H1 (cell line): ENCODE results near the gene QRICH1. TPM values are rescaled to one million over a fixed set of nuclear protein-coding genes. Genes with fewer than 3 reads are reported as not detected.

ENCODE experiments used
- EZH2 ChIP-seq: fragments of 200-600 bp; sonication (generic); IDR thresholded peaks from 2 replicates; pipeline ENCODE4 v1.7.1; 2012; ENCODE audit warnings: low read depth, mild to moderate bottlenecking, moderate library complexity, low read length, inconsistent platforms; ENCODE audit not compliant: severe bottlenecking
- polyA plus RNA-seq, 7 experiments: library from polyadenylated mRNA; depleted of rRNA in 3 of 7; stranded (reverse) in 5 of 7; unstranded in 2 of 7; fragments of >200 nt in 5 of 7; fragments of 200-250 nt in 2 of 7; gene quantifications; 1 replicate in 5 of 7; 2 replicates in 1 of 7; 4 replicates in 1 of 7; pipeline versions ENCODE4 v1.2.1 to v1.2.3, GENCODE V29; 2011 to 2013; ENCODE audit warnings: missing spikeins in 2 of 7, mixed read lengths in 2 of 7
- total RNA-seq: library from RNA; stranded (reverse); fragmentation: NEBNext Ultra II Directional; extraction: Animal tissue kit (Norgen Biotek cat#: 25700); gene quantifications from 2 replicates; pipeline ENCODE4 v1.2.1, GENCODE V29; 2021

QRICH1 gene
- total and polyA plus RNA-seq, 2 of the 8 experiments (the other 6 are each of a cell fraction or from before 2014, with no cell fraction given): 128 to 142 TPM

GRCh38 chr3:49098429-49098828 is 4.6 kb upstream of the QRICH1 start (continued):
- no peak for TF ChIP-seq EZH2
